Neural cell (in vitro differentiated cells): Measurements from ENCODE around the gene CTSE. TPM values are rescaled to one million over a fixed set of nuclear protein-coding genes. Genes with fewer than 3 reads are reported as not detected.

Experiments used
- H2AFZ ChIP-seq: fragments of 200-600, 300-800 bp; sonication (generic), shearing (Covaris generic); 2 replicates; pipeline ENCODE4 v1.6.0; 2014; ENCODE audit warnings: low read depth, mild to moderate bottlenecking, antibody characterized with exemption, low read length, moderate library complexity
- H3F3A ChIP-seq: fragments of 200-600 bp; shearing (Covaris generic); 2 replicates; pipeline ENCODE4 v1.6.1; 2016; ENCODE audit warnings: mild to moderate bottlenecking, moderate library complexity, mixed read lengths, antibody characterized with exemption, low read length; ENCODE audit not compliant: insufficient read depth, poor library complexity, severe bottlenecking
- H3K27ac ChIP-seq: fragments of 200-600, 300-800 bp; sonication (generic), shearing (Covaris generic); 2 replicates; pipeline ENCODE4 v1.5.1; 2014; ENCODE audit warnings: mild to moderate bottlenecking, low read length, moderate library complexity
- H3K27me3 ChIP-seq: fragments of 300-800, 200-600 bp; sonication (generic), shearing (Covaris generic); 2 replicates; pipeline ENCODE4 v1.6.0; 2014; ENCODE audit warnings: mild to moderate bottlenecking, low read depth, low read length, moderate library complexity; ENCODE audit not compliant: insufficient read depth
- H3K36me3 ChIP-seq: fragments of 300-800, 200-600 bp; sonication (generic), shearing (Covaris generic); 2 replicates; pipeline ENCODE4 v1.5.1; 2014; ENCODE audit warnings: mild to moderate bottlenecking, antibody characterized with exemption, low read length, moderate library complexity; ENCODE audit not compliant: insufficient read depth
- H3K4me2 ChIP-seq: fragments of 300-800, 200-600 bp; sonication (generic), shearing (Covaris generic); 2 replicates; pipeline ENCODE4 v1.6.0; 2014; ENCODE audit warnings: mild to moderate bottlenecking, low read length
- H3K4me3 ChIP-seq: fragments of 300-800, 200-600 bp; sonication (generic), shearing (Covaris generic); 2 replicates; pipeline ENCODE4 v1.5.1; 2014; ENCODE audit warnings: mild to moderate bottlenecking, low read length, moderate library complexity
- H3K79me2 ChIP-seq: fragments of 200-600 bp; shearing (Covaris generic); replicated peaks from 2 replicates; pipeline ENCODE4 v1.6.0; 2014; ENCODE audit warnings: mild to moderate bottlenecking, low read length, moderate library complexity; ENCODE audit not compliant: insufficient read depth
- H3K9ac ChIP-seq: fragments of 300-800, 200-600 bp; sonication (generic), shearing (Covaris generic); 2 replicates; pipeline ENCODE4 v1.6.1; 2016; ENCODE audit warnings: mild to moderate bottlenecking, low read length, mixed read lengths
- H3K9me2 ChIP-seq: fragments of 200-600 bp; shearing (Covaris generic); 2 replicates; pipeline ENCODE4 v1.6.1; 2016; ENCODE audit warnings: mild to moderate bottlenecking, low read length, mixed read lengths; ENCODE audit not compliant: insufficient read depth
- H3K9me3 ChIP-seq: fragments of 200-600, 300-800 bp; sonication (generic), shearing (Covaris generic); 2 replicates; pipeline ENCODE4 v1.6.1; 2016; ENCODE audit warnings: mild to moderate bottlenecking, mixed run types, low read length, moderate library complexity, mixed read lengths
- H4K20me1 ChIP-seq: fragments of 200-600 bp; shearing (Covaris generic); 2 replicates; pipeline ENCODE4 v1.6.1; 2016; ENCODE audit warnings: mild to moderate bottlenecking, mixed run types; ENCODE audit not compliant: insufficient read depth
- EP300 ChIP-seq: fragments of 450-650 bp; conservative IDR thresholded peaks from 2 replicates; pipeline ENCODE4 v1.6.1; 2014; ENCODE audit warnings: antibody characterized with exemption, mild to moderate bottlenecking, moderate library complexity; ENCODE audit not compliant: poor library complexity, severe bottlenecking
- EZH2 ChIP-seq: fragments of 200-600, 300-800 bp; shearing (Covaris generic), sonication (generic); IDR thresholded peaks from 2 replicates; pipeline ENCODE4 v1.6.1; 2014; ENCODE audit warnings: antibody characterized with exemption, low read length, borderline replicate concordance, mild to moderate bottlenecking; ENCODE audit not compliant: insufficient read depth, poor library complexity, severe bottlenecking
- MXI1 ChIP-seq: fragments of 450-650 bp; conservative IDR thresholded peaks from 2 replicates; pipeline ENCODE4 v1.6.1; 2014; ENCODE audit warnings: antibody characterized with exemption, mild to moderate bottlenecking; ENCODE audit not compliant: poor library complexity, severe bottlenecking
- POLR2AphosphoS5 ChIP-seq: IDR thresholded peaks from 2 replicates; pipeline ENCODE4 v1.6.1; 2012
- RAD21 ChIP-seq: fragments of 450-650 bp; conservative IDR thresholded peaks from 2 replicates; pipeline ENCODE4 v1.6.1; 2014; ENCODE audit warnings: antibody characterized with exemption, mild to moderate bottlenecking, moderate library complexity
- SMC3 ChIP-seq: fragments of 450-650 bp; conservative IDR thresholded peaks from 2 replicates; pipeline ENCODE4 v1.6.1; 2014; ENCODE audit warnings: antibody characterized with exemption, mild to moderate bottlenecking, moderate library complexity; ENCODE audit not compliant: poor library complexity
- TAF1 ChIP-seq: IDR thresholded peaks from 2 replicates; pipeline ENCODE4 v1.6.1; 2012; ENCODE audit warnings: low read depth
- polyA plus RNA-seq: library from polyadenylated mRNA; depleted of rRNA; stranded (reverse); fragments of >200 nt; gene quantifications from 2 replicates; pipeline ENCODE4 v1.2.3, GENCODE V29; 2014
- TF ChIP-seq, protein P1 (sequence below): fragments of 450-650 bp; IDR thresholded peaks from 2 replicates; pipeline ENCODE4 v1.5.1; 2014; ENCODE audit warnings: antibody characterized with exemption, mild to moderate bottlenecking, moderate library complexity; ENCODE audit not compliant: poor library complexity, severe bottlenecking
- TF ChIP-seq, protein P2 (sequence below): IDR thresholded peaks from 2 replicates; pipeline ENCODE4 v1.6.1; 2012; ENCODE audit warnings: borderline replicate concordance

The CTSE gene
- polyA plus RNA-seq, 1 donor from 2014 or later = not detected

DNA sequence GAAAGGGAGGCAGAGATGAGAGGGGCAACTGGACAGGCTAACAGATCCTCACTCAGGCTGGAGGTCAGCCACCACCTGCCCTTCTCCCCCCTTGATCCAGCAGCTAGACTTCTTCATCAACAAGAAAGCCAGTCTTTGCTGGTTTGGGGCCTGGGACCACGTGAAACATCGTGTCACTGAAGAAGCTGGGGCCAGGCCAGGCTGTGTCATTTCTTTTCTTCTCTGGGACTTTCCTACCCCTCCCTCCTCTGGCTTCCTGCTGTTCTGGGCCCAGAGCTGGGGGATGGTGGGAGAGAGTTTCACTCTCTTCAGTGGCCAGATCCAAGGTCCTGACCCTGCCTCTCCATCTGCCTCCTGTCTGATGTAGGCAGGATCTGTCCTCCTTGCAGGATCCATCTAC lies 62.3 kb downstream of the CTSE start:
- H3K27ac ChIP-seq = no peak overlapping the region

DNA sequence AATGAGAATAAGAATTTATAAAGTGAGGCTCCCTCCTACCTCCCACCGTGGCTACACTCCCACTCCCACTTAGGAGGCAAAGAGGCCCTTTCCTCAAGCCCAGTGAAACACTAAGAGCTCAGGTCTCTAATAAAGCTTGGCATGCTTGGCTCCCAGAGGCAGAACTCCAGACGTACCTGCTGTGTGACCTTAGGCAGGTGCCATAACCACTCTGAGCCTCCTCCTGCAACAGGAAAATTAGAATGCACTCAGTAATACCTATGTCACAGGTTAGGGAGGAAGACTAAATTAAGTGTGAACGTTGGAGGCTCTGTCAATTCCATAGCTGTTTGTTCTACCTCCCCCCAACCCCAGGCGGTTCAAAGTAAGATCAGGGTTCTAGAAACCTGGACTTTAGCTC lies 63.9 kb downstream of the CTSE start:
- H3K4me2 ChIP-seq = no peak overlapping the region
- no peak overlapping the region for H3K4me3 ChIP-seq
- TF ChIP-seq EZH2 (no peak), TAF1 (no peak), EP300 (no peak), RAD21 (no peak), POLR2AphosphoS5 (no peak), MXI1 (no peak), SMC3 (no peak)
- TF ChIP-seq, protein P1, sequence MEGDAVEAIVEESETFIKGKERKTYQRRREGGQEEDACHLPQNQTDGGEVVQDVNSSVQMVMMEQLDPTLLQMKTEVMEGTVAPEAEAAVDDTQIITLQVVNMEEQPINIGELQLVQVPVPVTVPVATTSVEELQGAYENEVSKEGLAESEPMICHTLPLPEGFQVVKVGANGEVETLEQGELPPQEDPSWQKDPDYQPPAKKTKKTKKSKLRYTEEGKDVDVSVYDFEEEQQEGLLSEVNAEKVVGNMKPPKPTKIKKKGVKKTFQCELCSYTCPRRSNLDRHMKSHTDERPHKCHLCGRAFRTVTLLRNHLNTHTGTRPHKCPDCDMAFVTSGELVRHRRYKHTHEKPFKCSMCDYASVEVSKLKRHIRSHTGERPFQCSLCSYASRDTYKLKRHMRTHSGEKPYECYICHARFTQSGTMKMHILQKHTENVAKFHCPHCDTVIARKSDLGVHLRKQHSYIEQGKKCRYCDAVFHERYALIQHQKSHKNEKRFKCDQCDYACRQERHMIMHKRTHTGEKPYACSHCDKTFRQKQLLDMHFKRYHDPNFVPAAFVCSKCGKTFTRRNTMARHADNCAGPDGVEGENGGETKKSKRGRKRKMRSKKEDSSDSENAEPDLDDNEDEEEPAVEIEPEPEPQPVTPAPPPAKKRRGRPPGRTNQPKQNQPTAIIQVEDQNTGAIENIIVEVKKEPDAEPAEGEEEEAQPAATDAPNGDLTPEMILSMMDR = no peak
- TF ChIP-seq, protein P2, sequence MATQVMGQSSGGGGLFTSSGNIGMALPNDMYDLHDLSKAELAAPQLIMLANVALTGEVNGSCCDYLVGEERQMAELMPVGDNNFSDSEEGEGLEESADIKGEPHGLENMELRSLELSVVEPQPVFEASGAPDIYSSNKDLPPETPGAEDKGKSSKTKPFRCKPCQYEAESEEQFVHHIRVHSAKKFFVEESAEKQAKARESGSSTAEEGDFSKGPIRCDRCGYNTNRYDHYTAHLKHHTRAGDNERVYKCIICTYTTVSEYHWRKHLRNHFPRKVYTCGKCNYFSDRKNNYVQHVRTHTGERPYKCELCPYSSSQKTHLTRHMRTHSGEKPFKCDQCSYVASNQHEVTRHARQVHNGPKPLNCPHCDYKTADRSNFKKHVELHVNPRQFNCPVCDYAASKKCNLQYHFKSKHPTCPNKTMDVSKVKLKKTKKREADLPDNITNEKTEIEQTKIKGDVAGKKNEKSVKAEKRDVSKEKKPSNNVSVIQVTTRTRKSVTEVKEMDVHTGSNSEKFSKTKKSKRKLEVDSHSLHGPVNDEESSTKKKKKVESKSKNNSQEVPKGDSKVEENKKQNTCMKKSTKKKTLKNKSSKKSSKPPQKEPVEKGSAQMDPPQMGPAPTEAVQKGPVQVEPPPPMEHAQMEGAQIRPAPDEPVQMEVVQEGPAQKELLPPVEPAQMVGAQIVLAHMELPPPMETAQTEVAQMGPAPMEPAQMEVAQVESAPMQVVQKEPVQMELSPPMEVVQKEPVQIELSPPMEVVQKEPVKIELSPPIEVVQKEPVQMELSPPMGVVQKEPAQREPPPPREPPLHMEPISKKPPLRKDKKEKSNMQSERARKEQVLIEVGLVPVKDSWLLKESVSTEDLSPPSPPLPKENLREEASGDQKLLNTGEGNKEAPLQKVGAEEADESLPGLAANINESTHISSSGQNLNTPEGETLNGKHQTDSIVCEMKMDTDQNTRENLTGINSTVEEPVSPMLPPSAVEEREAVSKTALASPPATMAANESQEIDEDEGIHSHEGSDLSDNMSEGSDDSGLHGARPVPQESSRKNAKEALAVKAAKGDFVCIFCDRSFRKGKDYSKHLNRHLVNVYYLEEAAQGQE = no peak

More for the DNA sequence above, 62.3 kb downstream of the CTSE start:
- no peaks in the 10 kb centered on the region for H3K27me3 ChIP-seq
- H3K9me2 ChIP-seq = no peaks in the 10 kb centered on the region
- H3K79me2 ChIP-seq = no peaks in the 10 kb centered on the region
- no peaks in the 10 kb centered on the region for H3K36me3 ChIP-seq
- H3K4me2 ChIP-seq = no peak overlapping the region
- H4K20me1 ChIP-seq = no peaks in the 10 kb centered on the region
- H3K9me3 ChIP-seq = no peaks in the 10 kb centered on the region
- H3F3A ChIP-seq = no peaks in the 10 kb centered on the region
- TF ChIP-seq POLR2AphosphoS5 (no peak), RAD21 (no peak), SMC3 (no peak), EZH2 (no peak), EP300 (no peak)
- TF ChIP-seq, protein P2 = no peak
- TF ChIP-seq, protein P1 = no peak
- H3K4me3 ChIP-seq = no peak overlapping the region
- no peak overlapping the region for H2AFZ ChIP-seq
- no peak overlapping the region for H3K9ac ChIP-seq

More for the DNA sequence above, 63.9 kb downstream of the CTSE start:
- no peaks in the 10 kb centered on the region for H3K9me3 ChIP-seq
- no peak overlapping the region for H2AFZ ChIP-seq
- H3K9ac ChIP-seq = no peak overlapping the region
- H3F3A ChIP-seq = no peaks in the 10 kb centered on the region
- H3K9me2 ChIP-seq = no peaks in the 10 kb centered on the region
- no peaks in the 10 kb centered on the region for H3K36me3 ChIP-seq
- H3K79me2 ChIP-seq = no peaks in the 10 kb centered on the region
- no peaks in the 10 kb centered on the region for H3K27me3 ChIP-seq
- no peak overlapping the region for H3K27ac ChIP-seq
- no peaks in the 10 kb centered on the region for H4K20me1 ChIP-seq
